GM21526 (cell line): Measurements from ENCODE around the gene ANKRD34A.

Source experiments
- ATAC-seq: cut with Tn5 transposase; IDR thresholded peaks from one replicate; pipeline ENCODE4 v1.9.1; 2021; ENCODE audit warnings: moderate library complexity; ENCODE audit not compliant: unreplicated experiment, low FRiP score

Gene ANKRD34A

DNA sequence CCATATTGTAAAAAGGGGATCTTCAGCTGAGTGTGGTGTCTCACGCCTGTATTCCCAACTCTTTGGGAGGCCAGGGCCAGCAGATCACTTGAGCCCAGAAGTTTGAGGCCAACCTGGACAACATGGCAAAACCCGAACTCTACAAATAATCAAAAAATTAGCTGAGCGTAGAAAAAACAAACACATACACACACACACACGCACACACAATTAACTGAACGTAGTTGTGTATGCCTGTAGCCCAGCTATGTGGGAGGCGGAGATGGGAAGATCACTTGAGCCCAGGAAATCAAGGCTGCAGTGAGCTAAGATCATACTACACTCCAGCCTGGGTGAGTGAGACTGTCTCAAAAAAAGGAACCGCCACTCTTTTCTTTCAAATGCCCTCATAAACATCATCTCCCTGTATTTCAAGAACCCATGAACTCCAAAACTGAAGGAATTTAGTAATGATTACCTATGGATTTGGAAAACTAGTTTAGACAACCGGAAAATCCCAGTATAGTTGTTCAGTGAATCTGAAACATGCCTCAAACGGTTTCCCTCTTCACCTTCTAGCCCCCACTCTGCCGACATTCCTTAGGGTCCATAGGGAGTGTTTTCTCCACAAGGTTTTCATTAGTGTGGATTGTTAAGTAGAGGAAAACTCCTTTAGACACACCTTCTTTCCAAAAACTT lies 27.5 kb upstream of the ANKRD34A start:
- no peak for ATAC-seq

DNA sequence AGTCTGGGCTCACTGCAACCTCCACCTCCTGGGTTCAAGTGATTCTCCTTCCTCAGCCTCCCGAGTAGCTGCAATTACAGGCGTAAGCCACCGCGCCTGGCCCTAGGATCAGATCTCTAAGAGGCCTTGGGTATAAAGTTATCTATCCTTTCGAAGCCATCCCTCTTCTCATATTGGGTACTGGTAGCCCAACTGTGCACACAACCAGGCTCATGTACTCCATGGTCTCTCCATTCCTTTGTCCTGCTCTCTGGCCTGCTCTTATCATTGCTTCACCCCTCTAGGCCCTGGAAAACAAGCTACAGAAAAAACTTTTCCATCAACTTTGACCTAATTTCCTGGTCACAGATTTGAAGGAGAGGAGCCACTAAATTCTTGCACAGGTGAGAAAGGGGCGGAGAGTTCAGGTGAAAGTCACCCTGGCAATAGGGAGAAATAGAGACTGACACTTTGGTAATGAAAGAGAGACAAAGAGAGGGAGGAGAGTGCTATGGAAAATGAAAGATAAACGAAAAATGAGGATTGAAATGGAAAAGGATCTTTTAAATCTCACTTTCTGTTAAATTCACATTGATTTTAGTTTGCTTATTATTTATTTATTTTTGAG lies 26.0 kb upstream of the ANKRD34A start:
- no peak for ATAC-seq

DNA sequence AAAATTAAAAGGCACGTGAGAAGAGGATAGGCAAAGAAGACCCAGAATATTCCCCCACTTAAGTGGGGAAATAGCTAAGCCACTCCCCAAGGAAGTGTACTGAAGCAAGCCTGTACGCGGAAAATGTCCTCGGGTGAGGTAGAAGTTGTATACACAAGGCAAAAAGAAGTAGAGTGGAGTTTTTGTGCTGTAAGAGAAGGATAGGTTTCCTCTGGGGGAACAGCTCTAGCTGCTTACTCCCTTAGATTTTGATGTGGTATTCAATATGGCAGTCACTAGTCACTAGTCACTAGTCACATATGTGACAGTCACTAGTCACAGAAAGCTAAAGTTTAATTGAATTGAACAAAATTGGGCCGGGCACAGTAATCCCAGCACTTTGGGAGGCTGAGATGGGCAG lies 24.4 kb upstream of the ANKRD34A start:
- no peak for ATAC-seq

DNA sequence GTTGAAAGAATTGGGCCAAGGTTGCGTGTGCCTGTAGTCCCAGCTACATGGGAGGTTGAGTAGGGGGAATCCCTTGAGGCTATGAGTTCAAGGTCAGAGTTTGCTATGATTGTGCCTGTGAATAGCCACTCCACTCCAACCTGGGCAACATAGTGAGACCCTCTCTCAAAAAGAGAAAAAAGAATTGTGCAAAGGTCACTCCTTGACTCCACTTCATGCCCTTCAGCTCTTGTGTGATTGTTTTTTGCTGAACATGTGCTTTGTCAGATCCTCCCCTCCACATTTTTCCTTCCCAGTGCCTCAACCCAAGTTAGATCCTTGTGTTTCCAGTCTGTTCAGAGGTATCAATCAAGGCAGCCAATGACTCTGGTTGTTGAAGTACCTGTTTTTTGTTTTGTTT lies 23.6 kb upstream of the ANKRD34A start:
- no peak for ATAC-seq

DNA sequence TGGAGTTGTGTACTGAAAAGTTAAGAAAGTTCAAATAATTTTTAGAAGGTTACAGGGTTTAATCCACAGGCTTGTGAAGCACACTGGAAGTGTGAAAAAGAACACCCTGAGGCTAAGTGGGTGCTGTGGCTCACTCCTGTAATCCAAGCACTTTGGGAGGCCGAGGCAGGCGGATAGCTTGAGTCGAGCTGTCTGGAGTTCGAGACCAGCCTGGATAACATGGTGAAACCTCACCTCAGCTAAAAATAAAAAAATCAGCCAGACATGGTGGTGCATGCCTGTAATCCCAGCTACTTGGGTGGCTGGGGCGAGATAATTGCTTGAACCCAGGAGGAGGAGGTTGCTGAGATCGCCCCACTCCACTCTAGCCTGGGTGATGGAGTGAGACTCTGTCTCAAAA lies 22.2 kb upstream of the ANKRD34A start:
- ATAC-seq, result no peak

DNA sequence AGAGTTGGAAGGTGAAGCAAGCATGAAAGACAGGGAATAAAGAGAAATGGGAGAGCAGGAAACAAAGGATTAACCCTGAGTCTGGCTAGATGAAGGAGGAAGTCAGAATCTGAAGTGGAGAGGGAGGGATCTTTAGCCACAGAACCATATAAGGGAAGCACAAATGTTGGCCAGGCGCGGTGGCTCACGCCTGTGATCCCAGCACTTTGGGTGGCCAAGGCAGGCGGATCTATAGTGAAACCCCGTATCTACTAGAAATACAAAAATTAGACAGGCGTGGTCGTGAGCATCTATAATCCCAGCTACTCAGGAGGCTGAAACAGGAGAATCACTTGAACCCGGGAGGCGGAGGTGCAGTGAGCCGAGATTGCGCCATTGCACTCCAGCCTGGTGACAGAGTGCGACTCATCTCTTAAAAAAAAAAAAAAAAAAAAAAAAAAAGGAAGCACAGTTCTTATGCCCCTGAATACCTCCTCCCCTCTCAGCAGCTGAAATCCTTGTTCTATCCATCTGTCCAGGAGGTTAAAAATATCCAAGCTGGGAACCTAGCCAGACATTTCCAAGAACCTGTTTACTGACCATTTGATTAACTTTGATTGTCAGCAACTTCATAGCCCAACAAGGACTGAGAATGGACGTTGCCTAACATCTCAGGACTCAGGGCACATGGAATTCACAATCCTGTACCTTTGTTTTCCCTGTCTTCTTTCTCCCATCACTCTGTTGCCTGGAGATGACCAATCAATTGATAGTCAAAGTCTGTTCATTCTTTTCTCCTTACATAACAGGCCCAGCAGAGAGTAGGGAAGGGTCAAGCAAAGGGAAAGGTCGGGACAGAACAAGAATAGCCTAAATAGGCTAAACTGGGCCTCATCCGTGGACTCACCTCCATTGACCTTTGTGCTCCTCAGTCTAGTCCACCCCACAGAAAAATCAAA lies 21.4 kb upstream of the ANKRD34A start:
- ATAC-seq, result no peak

DNA sequence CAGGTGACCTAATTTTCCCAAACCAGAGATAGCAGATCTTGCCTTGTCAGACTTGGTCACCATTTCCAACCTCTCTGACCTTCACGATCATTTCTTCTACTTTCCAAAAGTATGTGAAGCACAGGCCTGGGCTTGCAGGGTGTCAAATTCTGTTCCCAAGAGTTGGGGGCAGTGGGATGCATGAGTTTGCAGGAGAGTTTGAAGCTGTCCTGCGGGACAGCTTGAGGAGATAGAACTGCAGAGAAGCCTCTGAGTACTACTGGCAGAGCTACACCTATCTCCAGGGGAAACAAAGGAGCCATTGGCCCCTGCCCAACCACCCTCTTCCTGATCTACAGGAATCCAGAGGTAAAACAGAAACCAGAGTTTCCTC lies 20.7 kb upstream of the ANKRD34A start:
- ATAC-seq, result no peak

DNA sequence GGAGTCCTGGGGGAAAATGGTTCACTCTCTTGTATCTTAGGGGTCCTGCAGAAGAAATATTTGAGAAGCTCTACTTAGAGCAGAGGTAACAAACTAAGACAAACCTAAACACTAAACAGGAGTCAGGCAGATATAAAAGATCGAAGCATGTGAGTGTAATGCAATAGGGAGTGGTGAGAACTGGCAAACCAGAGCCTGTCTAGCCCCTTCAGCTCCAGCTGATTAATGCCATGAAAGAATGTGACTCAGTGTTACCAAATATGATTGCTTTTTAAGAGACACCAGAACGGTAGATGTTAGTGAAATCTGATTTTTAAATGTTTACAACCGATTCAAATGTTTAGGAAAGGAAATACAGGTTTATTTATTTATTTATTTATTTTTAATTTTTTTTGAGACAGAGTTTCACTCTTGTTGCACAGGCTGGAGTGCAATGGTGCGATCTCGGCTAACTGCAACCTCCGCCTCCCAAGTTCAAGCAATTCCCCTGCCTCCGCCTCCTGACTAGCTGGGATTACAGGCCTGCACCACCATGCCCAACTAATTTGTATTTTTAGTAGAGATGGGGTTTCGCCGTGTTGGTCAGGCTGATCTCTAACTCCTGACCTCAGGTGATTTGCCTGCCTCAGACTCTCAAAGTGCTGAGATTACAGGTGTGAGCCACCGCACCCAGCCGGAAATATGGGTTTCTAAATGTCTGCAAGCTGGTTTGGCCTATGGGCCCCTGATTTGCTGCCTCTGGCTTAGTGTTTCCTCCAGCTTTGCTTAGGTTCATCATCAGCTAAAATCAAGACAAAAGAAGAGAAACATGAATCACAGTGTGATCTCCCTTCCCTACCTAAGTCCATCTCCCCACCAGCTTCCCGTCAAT lies 19.8 kb upstream of the ANKRD34A start:
- ATAC-seq, result no peak

DNA sequence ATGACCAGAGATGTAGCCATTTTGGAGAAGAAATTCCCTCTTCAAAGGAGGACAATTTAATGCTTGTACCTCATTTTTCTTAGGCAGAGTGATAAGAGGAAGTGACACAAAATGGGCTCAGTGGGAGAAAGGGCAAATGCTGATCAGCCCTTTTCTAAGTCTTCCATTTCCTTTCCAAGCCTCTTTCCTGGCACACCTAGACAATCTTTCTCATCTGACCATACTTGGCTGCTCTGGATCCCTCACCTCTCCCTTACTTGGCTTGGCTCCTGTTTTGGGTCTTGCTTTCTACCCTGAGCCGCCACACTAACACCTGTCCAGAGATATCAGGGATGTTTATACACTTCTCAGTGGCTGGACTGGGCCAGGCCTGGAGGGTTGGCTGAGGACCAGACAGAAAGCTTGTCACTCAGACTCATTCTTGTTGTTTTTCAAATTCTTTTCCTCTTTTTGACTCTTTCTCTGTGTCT lies 18.9 kb upstream of the ANKRD34A start:
- no peak for ATAC-seq

DNA sequence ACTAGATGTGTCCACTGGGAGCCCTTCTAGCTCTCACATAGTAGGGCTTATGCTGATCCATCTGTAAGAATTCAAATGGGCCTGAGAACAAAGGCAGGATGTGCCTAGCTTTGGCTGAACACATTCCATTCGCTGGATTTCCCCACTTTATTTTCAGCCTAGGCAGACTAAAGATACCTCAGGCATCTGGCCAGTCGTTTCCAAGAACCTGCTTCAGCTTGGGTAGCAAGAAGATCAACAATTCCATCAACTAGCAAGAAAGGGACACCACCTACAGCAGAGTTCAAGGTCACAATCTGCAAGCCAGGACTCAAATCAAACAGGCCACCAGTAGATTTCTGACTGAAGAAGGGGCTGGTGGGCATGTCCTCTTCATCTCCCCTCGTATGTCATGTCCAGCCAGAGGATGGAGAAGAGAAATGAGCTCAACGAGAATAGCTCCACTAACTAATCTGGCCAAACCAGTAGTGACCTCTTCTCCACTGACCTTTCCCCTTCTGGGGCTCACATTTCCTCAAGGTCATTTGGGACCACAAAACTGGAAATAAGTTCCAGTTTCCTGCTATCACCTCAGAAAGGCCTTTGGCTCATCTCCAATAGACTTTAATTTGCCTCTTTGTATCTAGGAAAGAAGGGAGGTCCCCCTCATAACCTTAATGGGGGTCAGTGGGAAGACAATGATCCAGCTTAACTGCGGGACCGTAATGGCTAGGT lies 17.8 kb upstream of the ANKRD34A start:
- no peak for ATAC-seq

DNA sequence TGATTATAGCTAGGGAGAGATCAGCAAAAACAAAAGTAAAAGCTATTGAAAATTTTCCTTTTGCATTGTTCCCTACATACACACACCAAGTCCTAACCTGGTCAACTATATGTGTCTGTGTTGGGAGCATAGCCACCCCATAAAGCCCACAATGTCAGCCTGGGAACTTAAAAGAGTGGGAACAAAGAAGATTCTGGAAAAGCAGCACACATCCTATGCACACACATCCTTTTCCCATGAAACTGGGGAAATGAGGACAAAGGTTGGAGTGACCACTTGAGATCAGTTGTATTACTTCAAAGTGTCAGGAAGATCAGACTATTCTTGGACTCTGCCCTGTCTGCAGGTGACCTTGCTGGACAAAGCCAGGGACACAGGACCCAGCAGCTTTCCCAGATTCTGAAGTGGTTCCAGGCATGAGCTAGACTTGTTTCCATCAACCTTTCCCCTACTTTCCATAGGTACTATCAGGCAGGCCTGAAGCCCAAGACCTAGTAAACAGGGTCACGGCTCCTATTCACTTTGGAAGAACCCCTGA lies 16.2 kb upstream of the ANKRD34A start:
- ATAC-seq, result no peak

DNA sequence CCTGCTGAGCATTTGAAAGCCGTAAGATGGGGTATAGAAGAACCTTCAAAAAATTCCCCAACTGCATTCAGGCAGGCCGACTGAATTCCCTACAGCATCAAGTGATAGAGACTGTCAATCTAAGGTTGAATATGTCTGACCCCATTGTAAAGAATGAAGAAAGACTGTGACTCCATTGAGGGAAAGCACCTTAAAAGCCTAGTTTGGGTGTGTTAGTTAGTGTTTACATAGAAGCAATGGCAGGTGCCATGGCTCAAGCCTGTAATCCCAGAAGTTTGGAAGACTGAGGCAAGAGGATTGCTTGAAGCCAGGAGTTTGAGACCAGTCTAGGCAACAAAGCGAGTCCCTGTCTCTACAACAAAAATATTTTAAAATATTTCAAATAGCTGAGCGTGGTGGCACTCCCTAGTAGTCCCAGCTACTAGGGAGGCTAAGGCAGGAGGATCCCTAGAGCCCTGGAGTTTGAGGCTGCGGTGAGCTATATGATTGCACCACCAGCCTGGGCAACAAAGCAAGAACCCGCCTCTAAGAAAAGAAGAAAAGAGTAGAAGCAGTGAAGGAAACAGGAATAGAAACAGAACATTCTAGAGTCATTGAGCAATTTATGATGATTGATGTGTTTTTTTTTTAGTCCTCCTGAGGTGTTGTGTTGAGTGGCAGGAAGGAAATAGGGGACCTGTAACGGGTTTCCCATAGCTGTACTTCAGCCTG lies 15.5 kb upstream of the ANKRD34A start:
- ATAC-seq, result peak; percentile 14

DNA sequence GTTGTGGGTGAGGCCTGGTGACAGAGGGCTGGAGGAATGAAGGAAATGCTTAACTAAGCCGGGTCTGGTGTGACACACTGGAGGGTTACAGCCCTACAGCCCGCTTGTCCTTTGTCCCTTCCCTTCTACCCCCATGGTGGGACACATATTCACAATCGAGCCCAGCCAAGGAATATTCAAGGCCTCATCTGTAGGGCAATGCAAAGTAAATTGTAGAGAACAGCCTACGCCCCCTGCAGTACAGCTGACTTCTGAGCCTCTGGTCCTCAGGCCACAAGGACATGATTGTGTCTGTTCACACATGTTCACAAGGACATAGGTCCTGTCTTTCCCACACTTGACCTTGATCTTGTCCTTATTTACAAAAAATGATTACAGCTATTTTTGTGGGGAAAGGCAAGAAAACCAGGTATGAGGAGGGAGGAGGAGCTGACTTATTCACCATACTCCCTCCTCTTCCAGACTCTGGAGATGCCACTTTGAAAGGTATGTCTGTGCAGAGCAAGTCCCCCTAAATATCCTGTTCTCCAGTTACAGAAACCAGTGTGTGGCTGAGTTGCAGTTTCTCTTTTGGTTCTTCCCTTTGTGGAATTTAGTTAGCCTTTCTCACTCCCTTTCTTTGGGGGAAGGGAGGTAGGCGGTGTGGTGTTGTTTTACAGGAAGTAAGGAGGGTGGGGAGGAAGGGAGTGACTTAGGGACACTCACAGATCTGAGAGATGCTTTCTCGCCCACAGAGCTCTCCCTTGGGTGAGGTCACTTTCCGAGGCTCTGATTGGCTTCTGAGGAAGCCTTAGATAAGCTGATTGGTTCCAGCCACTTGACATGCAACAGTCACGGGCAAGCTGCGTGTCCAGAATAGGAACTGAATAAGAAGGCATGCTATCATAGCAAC lies 14.7 kb upstream of the ANKRD34A start:
- ATAC-seq, result peak; percentile 80

DNA sequence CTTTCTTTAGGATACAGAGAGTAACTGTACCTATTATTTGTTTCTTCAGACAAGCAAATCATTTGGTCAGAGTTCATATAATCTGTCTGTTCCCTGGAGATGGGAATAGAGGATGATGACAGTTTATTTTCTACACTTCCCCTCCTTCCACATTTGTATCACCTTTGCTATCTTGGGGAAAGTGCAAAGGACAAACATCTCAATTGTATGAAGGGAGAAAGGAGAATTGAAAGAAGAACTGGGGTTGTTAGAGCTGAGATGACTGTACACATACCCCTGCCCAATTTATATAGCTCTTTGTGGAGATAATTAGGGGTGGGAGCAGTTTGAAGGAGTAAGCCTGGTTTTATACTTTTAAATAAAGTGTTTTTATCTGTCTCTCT lies 14.1 kb upstream of the ANKRD34A start:
- ATAC-seq, result no peak

DNA sequence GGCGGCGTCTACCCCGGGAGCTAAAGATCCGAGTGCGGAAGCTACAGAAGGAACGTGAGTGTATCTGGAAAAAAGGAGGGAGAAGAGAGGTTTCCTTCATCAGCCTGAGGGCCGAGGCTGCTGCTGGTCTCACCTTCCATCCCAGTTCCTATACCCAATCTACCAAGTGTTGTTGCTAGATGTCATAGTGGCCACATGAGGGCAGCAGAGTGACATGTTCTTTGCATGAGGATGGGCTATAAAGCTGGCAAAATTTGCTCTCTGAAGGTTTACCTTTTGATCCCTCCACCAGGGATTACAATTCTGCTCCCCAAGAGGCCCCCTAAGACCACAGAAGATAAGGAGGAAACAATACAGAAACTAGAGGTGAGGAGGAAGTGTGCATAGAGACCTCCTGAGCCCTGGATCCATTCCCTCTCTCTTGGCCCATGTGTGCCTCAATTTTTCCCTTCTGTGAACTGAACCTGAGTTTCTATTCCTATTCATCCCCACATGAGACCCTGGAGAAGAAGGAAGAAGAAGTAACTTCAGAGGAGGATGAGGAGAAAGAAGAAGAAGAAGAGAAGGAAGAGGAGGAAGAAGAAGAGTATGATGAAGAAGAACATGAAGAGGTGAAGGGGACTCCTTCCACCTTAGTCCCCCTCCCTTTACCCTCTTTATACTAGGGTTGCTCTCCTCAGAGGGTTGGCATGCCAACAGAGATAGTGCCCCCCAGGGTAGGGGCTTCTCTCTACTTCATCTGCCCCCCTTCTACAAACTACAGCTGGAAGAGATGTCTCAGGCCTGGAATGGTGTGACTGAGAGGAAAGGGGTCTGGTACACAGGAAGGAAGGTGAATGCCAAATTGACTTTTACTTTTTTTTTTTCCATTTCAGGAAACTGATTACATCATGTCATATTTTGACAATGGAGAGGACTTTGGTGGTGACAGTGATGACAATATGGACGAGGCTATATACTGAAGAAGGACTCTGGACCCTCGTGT lies 13.4 kb upstream of the ANKRD34A start:
- ATAC-seq, result no peak

DNA sequence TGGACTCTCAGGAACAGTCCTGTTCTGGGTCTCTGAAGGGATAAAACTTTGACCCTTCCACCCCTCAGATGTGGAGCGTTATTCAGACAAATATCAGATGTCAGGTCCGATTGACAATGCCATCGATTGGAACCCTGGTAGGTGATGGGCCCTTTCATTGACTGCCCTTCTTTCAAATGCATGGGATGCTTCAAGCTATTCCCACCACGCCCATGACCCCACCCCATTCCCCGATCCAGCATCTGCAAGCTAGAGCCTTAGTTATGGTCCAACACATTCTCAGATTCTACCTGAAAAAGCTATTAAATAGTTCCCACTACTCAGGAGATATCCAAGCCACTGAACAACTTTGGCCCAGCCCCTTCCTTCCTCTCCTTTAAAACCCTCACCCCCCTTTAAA lies 12.6 kb upstream of the ANKRD34A start:
- no peak for ATAC-seq

DNA sequence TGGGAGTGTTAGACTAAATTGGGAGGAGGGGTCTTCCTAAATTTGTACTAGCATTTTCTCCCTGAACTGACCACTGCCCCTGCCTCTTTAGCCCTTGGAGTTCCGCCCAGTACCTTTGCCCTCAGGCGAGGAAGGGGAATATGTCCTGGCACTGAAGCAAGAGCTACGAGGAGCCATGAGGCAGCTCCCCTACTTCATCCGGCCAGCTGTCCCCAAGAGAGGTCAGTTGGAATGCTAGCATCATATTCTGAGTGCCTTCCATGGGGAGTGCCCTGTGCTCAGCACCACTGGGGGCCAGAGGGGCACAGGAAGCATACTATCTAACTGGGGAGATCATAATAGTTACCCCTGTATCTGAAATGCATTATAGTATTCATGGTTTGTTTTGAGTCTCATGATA lies 10.8 kb upstream of the ANKRD34A start:
- no peak for ATAC-seq
